Measurements from ENCODE around the gene PPP1R12A. TPM values are rescaled to one million over a fixed set of nuclear protein-coding genes. Genes with fewer than 3 reads are reported as not detected.
A peak's percentile ranks its signal among the peaks of the same experiment; 100 is the strongest.

PPP1R12A gene
- total RNA-seq, 2 experiments from 2014 or later, result 44.5 to 65.1 TPM

- ChIA-PET CTCF (ENCODE audit: unreplicated experiment) (no interaction called here), POLR2A (interaction anchor here (1.2 kb wide), 1 partner anchor 29 kb away, joined by 5 read pairs; no protein-coding TSS in a partner anchor)
- no TSS peak for BruUV-seq (replicated peaks)
Observed at GRCh38 chr12:79761341-79761740, 173.6 kb downstream of the PPP1R12A start.

DNA sequence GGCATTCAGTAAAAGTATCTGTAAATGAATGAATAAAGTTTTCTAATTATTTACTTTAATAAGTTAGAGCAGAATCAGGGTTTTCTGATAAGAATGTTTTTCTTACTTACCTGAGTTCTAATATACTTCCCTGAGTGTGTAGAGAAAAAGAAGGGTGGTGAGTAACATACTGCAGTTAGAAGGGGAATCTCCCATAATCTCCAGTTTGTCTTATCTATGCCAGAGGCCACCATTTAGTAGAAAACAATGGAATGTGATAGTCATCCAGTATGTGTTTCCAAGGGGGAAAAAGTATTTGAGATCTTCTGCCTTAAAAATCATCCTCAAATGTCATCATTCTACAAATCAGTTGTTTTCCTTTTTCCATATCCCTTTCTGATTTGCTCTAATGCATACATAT, 187.6 kb downstream of the PPP1R12A start:
- DNase-seq (ENCODE audit: low spot score), result no peak
- Histone ChIP-seq H3K9me3 (ENCODE audit: low read length) (no peaks in the 10 kb centered on the region), H4K20me1 (ENCODE audit: insufficient read depth, low read length) (no peaks in the 10 kb centered on the region), H3K9me2 (ENCODE audit: insufficient read depth, low read length) (no peaks in the 10 kb centered on the region), H3K4me1 (ENCODE audit: insufficient read depth, low read length, poor library complexity, severe bottlenecking) (no peaks in the 10 kb centered on the region), H3K79me2 (ENCODE audit: insufficient read depth, low read depth, low read length) (no peaks in the 10 kb centered on the region), H3K36me3 (ENCODE audit: insufficient read depth, low read length) (no peaks in the 10 kb centered on the region), H2AFZ (ENCODE audit: low read length) (no peak overlapping the region), H3K4me2 (ENCODE audit: low read length) (no peak overlapping the region), H3K4me3 (ENCODE audit: low read depth, low read length, poor library complexity, severe bottlenecking) (no peak overlapping the region), H3K27ac (ENCODE audit: low read depth, low read length, poor library complexity, severe bottlenecking) (no peak overlapping the region)
- BruUV-seq (replicated peaks), result no TSS peak
- intact Hi-C loops (cut with micrococcal nuclease; ENCODE audit: unreplicated experiment), result loop anchor here (10.0 kb wide), 1 partner anchor 438 kb away; no protein-coding TSS in a partner anchor
- ChIA-PET CTCF (ENCODE audit: unreplicated experiment) (no interaction called here), POLR2A (no interaction called here)
- TF ChIP-seq EZH2phosphoT487 (IDR thresholded peaks at IDR 0.05; ENCODE audit: borderline replicate concordance, low read depth, low read length), result no peak
- TF ChIP-seq, protein P1, sequence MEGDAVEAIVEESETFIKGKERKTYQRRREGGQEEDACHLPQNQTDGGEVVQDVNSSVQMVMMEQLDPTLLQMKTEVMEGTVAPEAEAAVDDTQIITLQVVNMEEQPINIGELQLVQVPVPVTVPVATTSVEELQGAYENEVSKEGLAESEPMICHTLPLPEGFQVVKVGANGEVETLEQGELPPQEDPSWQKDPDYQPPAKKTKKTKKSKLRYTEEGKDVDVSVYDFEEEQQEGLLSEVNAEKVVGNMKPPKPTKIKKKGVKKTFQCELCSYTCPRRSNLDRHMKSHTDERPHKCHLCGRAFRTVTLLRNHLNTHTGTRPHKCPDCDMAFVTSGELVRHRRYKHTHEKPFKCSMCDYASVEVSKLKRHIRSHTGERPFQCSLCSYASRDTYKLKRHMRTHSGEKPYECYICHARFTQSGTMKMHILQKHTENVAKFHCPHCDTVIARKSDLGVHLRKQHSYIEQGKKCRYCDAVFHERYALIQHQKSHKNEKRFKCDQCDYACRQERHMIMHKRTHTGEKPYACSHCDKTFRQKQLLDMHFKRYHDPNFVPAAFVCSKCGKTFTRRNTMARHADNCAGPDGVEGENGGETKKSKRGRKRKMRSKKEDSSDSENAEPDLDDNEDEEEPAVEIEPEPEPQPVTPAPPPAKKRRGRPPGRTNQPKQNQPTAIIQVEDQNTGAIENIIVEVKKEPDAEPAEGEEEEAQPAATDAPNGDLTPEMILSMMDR (conservative IDR thresholded peaks at IDR 0.05; ENCODE audit: low read length), result no peak

More at GRCh38 chr12:79761341-79761740, 173.6 kb downstream of the PPP1R12A start:
- intact Hi-C loops (cut with micrococcal nuclease; ENCODE audit: unreplicated experiment), result no loop called here
- TF ChIP-seq, protein P1 (conservative IDR thresholded peaks at IDR 0.05; ENCODE audit: low read length), result no peak
- TF ChIP-seq EZH2phosphoT487 (IDR thresholded peaks at IDR 0.05; ENCODE audit: borderline replicate concordance, low read depth, low read length), result no peak
- H3K4me2 ChIP-seq (ENCODE audit: low read length), result no peak overlapping the region
- H3K9me2 ChIP-seq (ENCODE audit: insufficient read depth, low read length), result no peaks in the 10 kb centered on the region
- DNase-seq (ENCODE audit: low spot score), result no peak
- H3K27ac ChIP-seq (ENCODE audit: low read depth, low read length, poor library complexity, severe bottlenecking), result no peak overlapping the region
- H2AFZ ChIP-seq (ENCODE audit: low read length), result no peak overlapping the region
- H3K9me3 ChIP-seq (ENCODE audit: low read length), result no peaks in the 10 kb centered on the region
- no peaks in the 10 kb centered on the region for H3K36me3 ChIP-seq (ENCODE audit: insufficient read depth, low read length)
- no peaks in the 10 kb centered on the region for H3K79me2 ChIP-seq (ENCODE audit: insufficient read depth, low read depth, low read length)
- H4K20me1 ChIP-seq (ENCODE audit: insufficient read depth, low read length), result no peaks in the 10 kb centered on the region
- no peaks in the 10 kb centered on the region for H3K4me1 ChIP-seq (ENCODE audit: insufficient read depth, low read length, poor library complexity, severe bottlenecking)
- H3K4me3 ChIP-seq (ENCODE audit: low read depth, low read length, poor library complexity, severe bottlenecking), result no peak overlapping the region

DNA sequence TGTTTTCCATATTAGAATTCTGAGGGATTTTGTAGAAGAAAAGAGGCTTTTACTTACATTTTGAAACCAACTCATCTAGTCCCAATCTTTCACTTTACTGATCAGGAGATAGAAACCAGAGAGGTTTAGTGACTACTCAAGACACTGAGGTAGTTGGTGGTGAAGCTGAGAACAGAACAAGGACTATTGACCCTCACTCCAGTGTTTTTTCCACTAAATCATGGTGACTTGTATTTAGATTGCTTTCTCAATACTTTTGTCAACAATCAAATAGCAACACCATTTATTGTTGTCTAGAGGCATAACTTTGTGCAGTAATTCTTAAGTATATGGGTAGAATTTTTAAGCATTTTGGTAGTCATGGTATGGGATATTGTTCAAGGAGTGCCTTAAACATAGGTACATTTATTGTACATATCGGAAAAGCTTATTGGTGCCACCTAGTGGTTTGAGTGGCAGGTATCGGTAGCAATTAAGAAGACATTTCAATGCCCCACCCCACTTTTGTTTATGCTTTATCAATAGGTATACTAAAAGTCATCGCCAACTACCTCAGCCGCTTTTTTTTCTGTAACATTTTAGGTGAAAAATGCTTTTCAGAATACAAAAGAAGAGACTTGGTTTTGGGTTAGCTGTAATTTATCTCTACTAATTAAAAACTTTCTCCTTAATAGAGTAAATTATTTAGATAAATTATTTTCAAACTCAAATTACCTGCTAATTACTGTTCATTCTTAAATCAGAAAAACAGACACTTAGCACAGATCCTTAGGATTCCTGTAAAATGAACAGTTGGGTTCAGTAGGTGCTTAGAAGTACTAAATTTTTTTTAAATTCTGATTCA, 196.8 kb downstream of the PPP1R12A start:
- Histone ChIP-seq H3K4me3 (ENCODE audit: low read depth, low read length, poor library complexity, severe bottlenecking) (no peak overlapping the region), H3K79me2 (ENCODE audit: insufficient read depth, low read depth, low read length) (no peaks in the 10 kb centered on the region), H3K4me2 (ENCODE audit: low read length) (no peak overlapping the region), H3K9me3 (ENCODE audit: low read length) (no peaks in the 10 kb centered on the region), H3K4me1 (ENCODE audit: insufficient read depth, low read length, poor library complexity, severe bottlenecking) (no peaks in the 10 kb centered on the region), H2AFZ (ENCODE audit: low read length) (no peak overlapping the region), H3K9me2 (ENCODE audit: insufficient read depth, low read length) (no peaks in the 10 kb centered on the region), H3K27ac (ENCODE audit: low read depth, low read length, poor library complexity, severe bottlenecking) (no peak overlapping the region), H3K36me3 (ENCODE audit: insufficient read depth, low read length) (no peaks in the 10 kb centered on the region), H4K20me1 (ENCODE audit: insufficient read depth, low read length) (no peaks in the 10 kb centered on the region)
- ChIA-PET CTCF (ENCODE audit: unreplicated experiment) (interaction anchor here (0.6 kb wide), 1 partner anchor 254 kb away, joined by 4 read pairs; no protein-coding TSS in a partner anchor), POLR2A (no interaction called here)
- BruUV-seq (replicated peaks), result no TSS peak
- DNase-seq (ENCODE audit: low spot score), result peak; percentile 71
- intact Hi-C loops (cut with micrococcal nuclease; ENCODE audit: unreplicated experiment), result loop anchor here (1.0 to 5.0 kb wide), 3 partner anchors 190 to 331 kb away; no protein-coding TSS in a partner anchor
- no peak for TF ChIP-seq EZH2phosphoT487 (IDR thresholded peaks at IDR 0.05; ENCODE audit: borderline replicate concordance, low read depth, low read length)
- TF ChIP-seq, protein P1 (conservative IDR thresholded peaks at IDR 0.05; ENCODE audit: low read length), result peak; percentile 92
